MM.1S (cell line): ENCODE results near the gene FOXN3.

Experiments
- CTCF ChIP-seq: fragments of 300-600 bp; sonication (generic); IDR thresholded peaks from 2 replicates; pipeline ENCODE4 v1.5.1; 2016; ENCODE audit warnings: antibody characterized with exemption, low read length, mixed read lengths
- EZH2 ChIP-seq: fragments of 300-600 bp; sonication (generic); optimal IDR thresholded peaks from 2 replicates; pipeline ENCODE3; 2017; ENCODE audit warnings: low read depth, mild to moderate bottlenecking, antibody characterized with exemption, low read length, mixed read lengths
- EZH2phosphoT487 ChIP-seq: fragments of 300-600 bp; sonication (generic); IDR thresholded peaks from 2 replicates; pipeline ENCODE4 v1.6.1; 2018; ENCODE audit warnings: antibody characterized with exemption, low read length

GRCh38 chr14:89262041-89262440, 155.0 kb downstream of the FOXN3 start:
- TF ChIP-seq CTCF (no peak), EZH2 (no peak), EZH2phosphoT487 (no peak)
